Gastrocnemius medialis (tissue), 4 donors: ENCODE data around the gene KLHL15. TPM values are rescaled to one million over a fixed set of nuclear protein-coding genes. Genes with fewer than 3 reads are reported as not detected.

Source experiments
- ATAC-seq, 2 donors: fragments of 150-250 bp; one replicate each; pipeline ENCODE4 v1.9.1; 2016
- DNase-seq, 2 donors: peaks; one replicate each; pipeline ENCODE4 v3.0.0-alpha.2; 2019
- H3K27ac ChIP-seq, 4 donors: fragments of 200-600 bp; sonication (generic); 1 replicate in 1 of 4; 2 replicates in 3 of 4; pipeline ENCODE4 v1.5.1; 2016 to 2018; ENCODE audit warnings: mild to moderate bottlenecking in 2 of 4, moderate library complexity in 1 of 4
- H3K27me3 ChIP-seq, 3 donors: fragments of 200-600 bp; sonication (generic) in 2 of 3; 1 replicate in 1 of 3; 2 replicates in 2 of 3; pipeline versions ENCODE4 v1.5.1 to v1.6.0; 2016 to 2019; ENCODE audit warnings: mild to moderate bottlenecking in 1 of 3, moderate library complexity in 1 of 3
- H3K36me3 ChIP-seq, 2 donors: fragments of 200-600 bp; sonication (generic) in 1 of 2; one replicate each; pipeline ENCODE4 v1.5.1; 2017 to 2018
- H3K4me1 ChIP-seq, 2 donors: fragments of 200-600 bp; sonication (generic) in 1 of 2; one replicate each; pipeline ENCODE4 v1.5.1; 2016 to 2017; ENCODE audit warnings: mild to moderate bottlenecking in 2 of 2
- H3K4me3 ChIP-seq, 4 donors: fragments of 200-600 bp; sonication (generic) in 3 of 4; 1 replicate in 1 of 4; 2 replicates in 3 of 4; pipeline ENCODE4 v1.5.1; 2016 to 2019; ENCODE audit warnings: mild to moderate bottlenecking in 2 of 4
- H3K9me3 ChIP-seq, 3 donors: fragments of 200-600 bp; sonication (generic) in 2 of 3; 1 replicate in 1 of 3; 2 replicates in 2 of 3; pipeline ENCODE4 v1.5.1; 2016 to 2019
- POLR2A ChIP-seq, 2 donors: fragments of 450-650 bp; IDR thresholded peaks; one replicate each; pipeline ENCODE4 v1.6.1; 2017; ENCODE audit warnings: antibody characterized with exemption in 2 of 2, mild to moderate bottlenecking in 2 of 2, moderate library complexity in 2 of 2
- in situ Hi-C, 4 donors: fragments of 200-750 bp; cut with MboI; loops; one replicate each; pipeline versions ENCODE4 v1.15.0 to v1.8.0; 2017; ENCODE audit warnings: low sequenced_read_pairs in 4 of 4
- intact Hi-C: fragments of 100-400 bp; cut with DNase I; formaldehyde crosslinking; loops from one replicate; pipeline ENCODE4 v1.15.1; 2023; ENCODE audit warnings: low total_unique reads
- total RNA-seq, 4 donors: library from RNA; depleted of rRNA; stranded (reverse); fragments of >200 nt; gene quantifications; one replicate each; pipeline versions ENCODE4 v1.1.0 to v1.2.3, GENCODE V29; 2016
- TF ChIP-seq, protein P1 (sequence below), 5 experiments: fragments of 450-650 bp in 3 of 5; fragments of 200-600 bp in 2 of 5; sonication (generic) in 2 of 5; IDR thresholded peaks in 4 of 5; conservative IDR thresholded peaks in 1 of 5; 1 replicate in 4 of 5; 2 replicates in 1 of 5; pipeline ENCODE4 v1.5.1; 2016 to 2019; ENCODE audit warnings: antibody characterized with exemption in 5 of 5, mild to moderate bottlenecking in 3 of 5, moderate library complexity in 3 of 5

Gene KLHL15
- total RNA-seq, 4 donors from 2014 or later, result 5.1 to 9.3 (median 8.1) TPM

DNA sequence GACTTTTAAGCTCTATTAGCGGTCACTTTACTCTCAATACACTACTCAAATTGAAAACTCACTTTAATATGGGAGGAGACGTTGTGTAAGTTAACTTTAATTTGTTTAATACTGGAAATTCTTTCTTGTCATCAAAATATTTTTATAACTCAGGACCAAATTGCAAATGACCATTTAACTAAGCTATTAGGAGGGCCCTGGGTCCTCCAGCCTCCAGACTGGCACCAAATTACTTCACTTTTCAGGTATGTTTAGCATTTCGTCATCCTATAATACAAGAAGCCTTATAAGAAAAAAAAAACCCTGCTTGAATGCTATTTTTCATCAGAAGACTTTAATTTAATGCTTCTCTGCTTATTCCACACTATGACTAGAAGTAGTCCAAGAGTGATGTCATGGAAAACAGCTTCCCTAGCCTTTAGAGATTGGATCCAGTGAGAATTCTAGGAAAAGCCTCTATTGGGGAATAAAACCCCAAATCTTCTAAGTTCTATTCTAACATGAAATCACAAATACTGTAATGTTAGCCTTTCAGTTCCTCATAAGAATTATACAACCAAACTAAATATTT, 6.6 kb downstream of the KLHL15 start:
- intact Hi-C loops, result loop anchor here (10.0 kb wide), 1 partner anchor 444 kb away; the partner anchor contains the start of gene PDK3

DNA sequence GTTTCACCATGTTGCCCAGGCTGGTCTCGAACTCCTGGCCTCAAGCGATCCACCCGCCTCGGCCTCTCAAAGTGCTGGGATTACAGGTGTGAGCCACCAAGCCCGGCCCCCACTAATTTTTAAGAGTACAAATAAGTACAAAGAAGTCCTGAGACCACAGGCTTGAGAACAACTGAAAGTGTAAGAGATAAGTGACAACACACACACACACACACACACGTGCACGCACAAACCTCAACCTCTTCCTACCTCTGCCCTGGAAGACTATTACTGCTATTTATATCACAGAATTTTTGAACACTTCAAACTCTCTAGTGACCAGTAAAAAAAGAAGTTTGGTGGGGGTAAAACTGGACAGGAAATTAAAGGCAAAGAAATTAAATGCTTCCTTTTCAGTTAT, 7.5 kb downstream of the KLHL15 start:
- intact Hi-C loops, result no loop called here
- H3K27ac ChIP-seq, result no peak overlapping the region
- H3K4me3 ChIP-seq, result no peak overlapping the region
- no peaks in the 10 kb centered on the region for H3K36me3 ChIP-seq
- no peaks in the 10 kb centered on the region for H3K9me3 ChIP-seq
- no peaks in the 10 kb centered on the region for H3K27me3 ChIP-seq
- H3K4me1 ChIP-seq, result peaks cover 3 to 7% of the 10 kb centered on the region in 2 donors
- in situ Hi-C loops, result loop anchor here in 1 of 4 donors (25.0 kb wide), 1 partner anchor 107 kb away; the partner anchor contains the start of genes APOO and CXorf58
- no peak for TF ChIP-seq POLR2A (IDR thresholded peaks at IDR 0.05)
- TF ChIP-seq, protein P1, sequence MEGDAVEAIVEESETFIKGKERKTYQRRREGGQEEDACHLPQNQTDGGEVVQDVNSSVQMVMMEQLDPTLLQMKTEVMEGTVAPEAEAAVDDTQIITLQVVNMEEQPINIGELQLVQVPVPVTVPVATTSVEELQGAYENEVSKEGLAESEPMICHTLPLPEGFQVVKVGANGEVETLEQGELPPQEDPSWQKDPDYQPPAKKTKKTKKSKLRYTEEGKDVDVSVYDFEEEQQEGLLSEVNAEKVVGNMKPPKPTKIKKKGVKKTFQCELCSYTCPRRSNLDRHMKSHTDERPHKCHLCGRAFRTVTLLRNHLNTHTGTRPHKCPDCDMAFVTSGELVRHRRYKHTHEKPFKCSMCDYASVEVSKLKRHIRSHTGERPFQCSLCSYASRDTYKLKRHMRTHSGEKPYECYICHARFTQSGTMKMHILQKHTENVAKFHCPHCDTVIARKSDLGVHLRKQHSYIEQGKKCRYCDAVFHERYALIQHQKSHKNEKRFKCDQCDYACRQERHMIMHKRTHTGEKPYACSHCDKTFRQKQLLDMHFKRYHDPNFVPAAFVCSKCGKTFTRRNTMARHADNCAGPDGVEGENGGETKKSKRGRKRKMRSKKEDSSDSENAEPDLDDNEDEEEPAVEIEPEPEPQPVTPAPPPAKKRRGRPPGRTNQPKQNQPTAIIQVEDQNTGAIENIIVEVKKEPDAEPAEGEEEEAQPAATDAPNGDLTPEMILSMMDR (IDR thresholded peaks at IDR 0.05 in 4 of 5, conservative IDR thresholded peaks at IDR 0.05 in 1 of 5), result no peak
- ATAC-seq, result no peak
- DNase-seq, result no peak

More for the DNA sequence above, 6.6 kb downstream of the KLHL15 start:
- H3K9me3 ChIP-seq, result no peaks in the 10 kb centered on the region
- no peak for TF ChIP-seq POLR2A (IDR thresholded peaks at IDR 0.05)
- TF ChIP-seq, protein P1 (IDR thresholded peaks at IDR 0.05 in 4 of 5, conservative IDR thresholded peaks at IDR 0.05 in 1 of 5), result no peak
- H3K36me3 ChIP-seq, result no peaks in the 10 kb centered on the region
- no peak overlapping the region for H3K27ac ChIP-seq
- ATAC-seq (no peak), DNase-seq (no peak)
- in situ Hi-C loops, result loop anchor here in 1 of 4 donors (25.0 kb wide), 1 partner anchor 108 kb away; the partner anchor contains the start of genes APOO and CXorf58
- H3K4me3 ChIP-seq, result no peak overlapping the region
- no peaks in the 10 kb centered on the region for H3K27me3 ChIP-seq
- H3K4me1 ChIP-seq, result peaks cover 3 to 7% of the 10 kb centered on the region in 2 donors

DNA sequence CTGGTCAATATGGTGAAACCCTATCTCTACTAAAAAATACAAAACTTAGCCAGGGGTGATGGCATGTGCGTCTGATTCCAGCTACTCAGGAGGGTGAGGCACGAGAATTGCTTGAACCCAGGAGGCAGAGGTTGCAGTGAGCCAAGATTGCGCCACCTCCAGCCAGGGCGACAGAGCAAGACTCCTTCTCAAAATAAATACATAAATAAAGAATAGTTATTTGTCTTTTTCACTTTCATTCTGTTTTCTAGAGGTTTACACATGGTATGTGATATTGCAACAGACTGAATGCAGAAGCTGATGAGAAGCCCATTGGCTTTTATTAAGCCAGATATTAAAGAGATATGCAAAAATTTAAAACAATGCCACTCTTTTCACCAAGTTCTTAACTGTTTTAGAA, 8.2 kb downstream of the KLHL15 start:
- H3K9me3 ChIP-seq, result no peaks in the 10 kb centered on the region
- no peak overlapping the region for H3K27ac ChIP-seq
- TF ChIP-seq POLR2A (IDR thresholded peaks at IDR 0.05), result no peak
- TF ChIP-seq, protein P1 (IDR thresholded peaks at IDR 0.05 in 4 of 5, conservative IDR thresholded peaks at IDR 0.05 in 1 of 5), result no peak

DNA sequence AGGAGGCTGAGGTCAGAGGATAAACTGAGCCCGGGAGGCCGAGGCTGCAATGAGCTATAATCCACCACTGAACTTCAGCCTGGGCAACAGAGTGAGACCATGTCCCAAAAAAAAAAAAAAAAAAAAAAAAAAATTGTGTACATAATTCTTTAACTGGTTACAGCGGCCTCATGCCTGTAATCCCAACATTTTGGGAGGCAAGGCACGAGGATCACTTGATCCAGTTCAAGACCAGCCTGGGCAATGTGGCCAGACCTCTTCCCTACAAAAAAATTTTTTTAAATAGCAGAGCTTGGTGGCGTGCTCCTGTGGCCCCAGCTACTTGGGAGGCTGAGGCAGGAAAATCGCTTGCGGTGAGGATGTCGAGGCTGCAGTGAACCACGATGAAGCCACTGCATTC, 9.3 kb downstream of the KLHL15 start:
- in situ Hi-C loops (loop anchor here in 1 of 4 donors (25.0 kb wide), 1 partner anchor 105 kb away; the partner anchor contains the start of genes APOO and CXorf58), intact Hi-C loops (no loop called here)
- no peak for DNase-seq
- Histone ChIP-seq H3K36me3 (no peaks in the 10 kb centered on the region), H3K9me3 (no peaks in the 10 kb centered on the region), H3K4me3 (no peak overlapping the region), H3K27ac (no peak overlapping the region), H3K27me3 (no peaks in the 10 kb centered on the region), H3K4me1 (peaks cover 0 to 7% of the 10 kb centered on the region in 2 donors)
- ATAC-seq, result no peak
- no peak for TF ChIP-seq POLR2A (IDR thresholded peaks at IDR 0.05)
- TF ChIP-seq, protein P1 (IDR thresholded peaks at IDR 0.05 in 4 of 5, conservative IDR thresholded peaks at IDR 0.05 in 1 of 5), result no peak

More for the DNA sequence above, 8.2 kb downstream of the KLHL15 start:
- in situ Hi-C loops, result loop anchor here in 1 of 4 donors (25.0 kb wide), 1 partner anchor 107 kb away; the partner anchor contains the start of genes APOO and CXorf58
- Histone ChIP-seq H3K4me3 (no peak overlapping the region), H3K27me3 (no peaks in the 10 kb centered on the region), H3K4me1 (peaks cover 3 to 7% of the 10 kb centered on the region in 2 donors), H3K36me3 (no peaks in the 10 kb centered on the region)
- intact Hi-C loops, result no loop called here
- no peak for ATAC-seq
- DNase-seq, result no peak
